HG03045 (cell line): Measurements from ENCODE around the gene PREPL.

Experiments
- ATAC-seq: cut with Tn5 transposase; IDR thresholded peaks from one replicate; pipeline ENCODE4 v1.9.1; 2021; ENCODE audit warnings: mild to moderate bottlenecking, moderate library complexity; ENCODE audit not compliant: unreplicated experiment

The PREPL gene

GRCh38 chr2:44297431-44297830 is 63.9 kb downstream of the PREPL start:
- ATAC-seq: no peak

GRCh38 chr2:44296653-44297052 is 64.6 kb downstream of the PREPL start:
- ATAC-seq: no peak

- no peak for ATAC-seq
These were observed 65.5 kb downstream of the PREPL start for GRCh38 chr2:44295633-44296359.

GRCh38 chr2:44295113-44295512 is 66.2 kb downstream of the PREPL start:
- ATAC-seq: no peak

- ATAC-seq: no peak
These were observed 69.7 kb downstream of the PREPL start for GRCh38 chr2:44291281-44292248.

GRCh38 chr2:44290261-44290660 is 71.0 kb downstream of the PREPL start:
- ATAC-seq: no peak

GRCh38 chr2:44286884-44287638 is 74.2 kb downstream of the PREPL start:
- ATAC-seq: no peak

GRCh38 chr2:44286119-44286883 is 75.0 kb downstream of the PREPL start:
- ATAC-seq: no peak

GRCh38 chr2:44285174-44285573 is 76.1 kb downstream of the PREPL start:
- no peak for ATAC-seq

GRCh38 chr2:44283116-44283666 is 78.1 kb downstream of the PREPL start:
- no peak for ATAC-seq

- no peak for ATAC-seq
These were observed 80.4 kb downstream of the PREPL start for GRCh38 chr2:44280869-44281268.

- ATAC-seq: no peak
These were observed 83.8 kb downstream of the PREPL start for GRCh38 chr2:44277541-44277940.

- no peak for ATAC-seq
These were observed 85.4 kb downstream of the PREPL start for GRCh38 chr2:44275927-44276303.

- ATAC-seq: no peak
These were observed 87.7 kb downstream of the PREPL start for GRCh38 chr2:44273596-44273995.

GRCh38 chr2:44273076-44273475 is 88.2 kb downstream of the PREPL start:
- no peak for ATAC-seq

- ATAC-seq: no peak
These were observed 90.0 kb downstream of the PREPL start for GRCh38 chr2:44271296-44271695.

GRCh38 chr2:44269831-44270230 is 91.5 kb downstream of the PREPL start:
- no peak for ATAC-seq

- no peak for ATAC-seq
These were observed 93.3 kb downstream of the PREPL start for GRCh38 chr2:44267796-44268648.
